Activated CD4-positive, alpha-beta T cell treated with anti-CD3 and anti-CD28 coated beads, Interleukin-2, amount 50 U/mL, for 4 hours (primary cell): ENCODE data around the gene ARHGAP6.
"Not testable (repeated sequence)": the region's sequence is repeated elsewhere in the genome, so short reads cannot be mapped to it uniquely, and the experiment has no call there.

Source experiments
- DNase-seq, 2 experiments: peaks; one replicate each; pipeline ENCODE4 v3.0.0-alpha.2; 2020

The ARHGAP6 gene

GRCh38 chrX:11129534-11130105, 536.1 kb downstream of the ARHGAP6 start:
- DNase-seq, result no peak

DNA sequence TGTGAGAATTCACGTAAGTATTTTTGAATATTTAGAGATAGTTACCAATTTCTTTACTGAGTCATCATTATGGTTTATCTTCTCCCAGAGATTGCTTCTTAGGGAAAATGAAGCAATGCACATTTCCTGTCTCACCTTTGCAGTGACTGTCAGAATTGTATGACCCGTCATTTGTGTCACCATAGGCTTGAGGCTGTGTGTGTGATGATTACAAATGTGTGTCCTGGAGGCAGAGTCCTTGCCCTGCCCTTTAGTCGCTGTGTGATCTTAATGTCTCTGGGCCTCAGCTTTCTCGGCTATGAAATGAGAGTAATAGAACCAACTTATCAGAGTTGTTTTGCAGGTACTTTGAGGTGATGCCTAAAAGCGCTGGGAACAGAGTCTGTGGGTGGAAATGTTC, 540.7 kb downstream of the ARHGAP6 start:
- no peak for DNase-seq

- DNase-seq, result no peak
Observed at GRCh38 chrX:11124112-11124511, 541.6 kb downstream of the ARHGAP6 start.

GRCh38 chrX:11123087-11123486, 542.6 kb downstream of the ARHGAP6 start:
- not testable (repeated sequence) for DNase-seq

GRCh38 chrX:11119313-11119943, 546.3 kb downstream of the ARHGAP6 start:
- DNase-seq, result no peak

DNA sequence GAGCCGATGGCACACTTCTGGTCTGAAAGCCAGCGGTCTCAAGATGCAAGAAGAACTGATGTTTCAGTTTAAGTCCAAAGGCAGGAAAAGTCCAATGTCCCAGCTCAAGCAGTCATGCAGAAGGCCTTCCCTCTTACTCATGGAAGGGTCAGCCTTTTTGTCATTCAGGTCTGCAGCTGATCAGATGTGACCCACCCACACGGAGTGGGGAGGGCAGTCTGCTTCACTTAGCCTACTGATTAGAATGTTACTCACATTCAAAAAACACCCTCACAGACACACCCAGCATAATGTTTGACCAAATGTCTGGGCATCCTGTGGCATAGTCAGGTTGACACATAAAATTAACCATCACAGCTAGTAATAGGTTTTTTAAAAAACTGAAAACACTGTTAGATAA, 548.0 kb downstream of the ARHGAP6 start:
- no peak for DNase-seq

GRCh38 chrX:11113731-11114130, 552.0 kb downstream of the ARHGAP6 start:
- DNase-seq, result no peak

DNA sequence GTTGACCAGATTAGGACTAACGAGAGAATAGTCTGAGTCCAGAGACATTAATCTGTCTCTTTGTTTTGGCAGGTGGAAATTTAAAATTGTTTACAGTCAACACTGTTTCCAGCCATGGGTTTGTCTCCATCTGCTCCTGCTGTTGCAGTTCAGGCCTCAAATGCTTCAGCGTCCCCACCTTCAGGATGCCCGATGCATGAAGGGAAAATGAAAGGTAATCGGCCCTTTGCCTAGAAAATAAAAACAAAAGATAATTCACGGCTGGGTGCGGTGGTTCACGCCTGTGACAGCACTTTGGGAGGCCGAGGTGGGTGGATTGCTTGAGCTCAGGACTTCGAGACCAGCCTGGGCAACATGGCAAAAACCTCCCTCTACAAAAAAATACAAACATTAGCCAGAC, 553.8 kb downstream of the ARHGAP6 start:
- no peak for DNase-seq

DNA sequence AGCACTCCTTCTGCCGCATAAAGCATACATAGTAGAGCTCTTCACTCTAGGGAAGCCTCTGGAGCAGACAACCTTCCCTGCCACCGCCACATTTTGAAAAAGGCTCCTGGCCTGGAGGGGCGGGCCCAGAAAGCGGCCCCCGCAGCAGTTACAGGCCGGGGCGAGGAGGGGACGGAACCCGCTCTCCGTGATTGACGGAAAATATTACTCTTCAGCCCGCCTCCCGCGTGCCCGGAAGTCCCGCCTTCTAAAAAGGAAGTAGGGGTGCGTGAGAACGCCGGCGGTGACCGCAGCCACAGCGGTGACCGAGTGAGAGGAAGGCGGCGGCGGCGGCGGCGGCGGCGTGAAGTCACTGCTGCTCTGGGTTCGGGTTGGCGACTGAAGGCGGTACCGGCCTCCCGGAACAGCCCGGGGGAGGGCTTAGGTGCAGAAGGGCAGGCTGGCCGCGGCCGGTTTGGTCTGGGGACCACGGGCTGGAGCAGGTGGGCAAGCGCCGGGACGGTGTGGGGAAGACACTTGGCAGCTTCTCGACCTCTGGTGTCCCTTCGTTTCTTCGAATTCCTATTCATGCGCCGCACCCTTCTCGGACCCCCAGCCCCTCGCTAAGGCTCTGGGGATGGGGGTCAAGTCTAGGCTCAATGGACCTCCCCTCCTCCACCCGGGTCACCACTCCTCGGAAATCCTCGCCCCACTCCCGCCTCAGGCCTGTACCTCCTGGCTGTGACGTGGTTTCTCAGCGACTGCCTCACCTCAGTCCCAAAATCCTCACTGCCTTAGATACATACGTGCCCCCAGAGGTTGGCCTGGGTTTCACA, 554.5 kb downstream of the ARHGAP6 start, which contains the start of gene HCCS:
Gene HCCS, plus strand, starts transcription at position 296 of the 815 bp plus-strand sequence. CDS start 729 bp downstream, outside the sequence.
- DNase-seq, result peak; percentile 73 to 79

GRCh38 chrX:11109968-11110367, 555.8 kb downstream of the ARHGAP6 start:
- DNase-seq, result no peak

DNA sequence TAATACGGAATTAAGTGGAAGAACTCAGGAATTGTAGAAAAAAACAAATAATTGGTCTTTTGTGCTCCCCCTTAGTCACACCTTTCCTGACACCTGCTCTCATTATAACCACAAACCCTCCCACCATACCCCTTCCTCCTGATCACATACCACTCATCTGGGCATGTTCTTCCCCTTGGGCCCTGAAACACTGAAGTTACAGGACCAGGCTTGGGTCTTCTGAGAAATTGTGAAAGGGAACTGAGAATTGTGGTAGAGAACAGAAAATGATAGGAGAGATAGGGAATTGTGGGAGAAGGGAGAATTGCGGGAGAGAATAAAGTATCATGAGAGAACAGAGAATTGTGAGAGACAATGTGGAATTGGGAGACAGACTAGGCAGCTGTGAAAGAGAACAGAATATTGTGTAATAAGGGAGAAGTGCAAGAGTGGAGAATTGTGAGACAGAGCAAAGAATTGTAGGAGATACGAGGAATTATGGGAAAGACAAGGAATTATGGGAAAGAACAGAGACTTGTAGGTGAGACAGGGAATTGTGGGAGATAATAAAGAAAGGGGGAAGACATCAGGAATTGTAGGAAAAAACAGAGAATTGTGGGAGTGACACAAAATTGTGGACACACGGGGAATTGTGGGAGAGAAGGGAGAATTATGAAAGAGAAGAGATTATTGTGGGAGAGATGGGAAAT, 557.3 kb downstream of the ARHGAP6 start:
- DNase-seq, result no peak

- no peak for DNase-seq
Observed at GRCh38 chrX:11105080-11105479, 560.6 kb downstream of the ARHGAP6 start.

DNA sequence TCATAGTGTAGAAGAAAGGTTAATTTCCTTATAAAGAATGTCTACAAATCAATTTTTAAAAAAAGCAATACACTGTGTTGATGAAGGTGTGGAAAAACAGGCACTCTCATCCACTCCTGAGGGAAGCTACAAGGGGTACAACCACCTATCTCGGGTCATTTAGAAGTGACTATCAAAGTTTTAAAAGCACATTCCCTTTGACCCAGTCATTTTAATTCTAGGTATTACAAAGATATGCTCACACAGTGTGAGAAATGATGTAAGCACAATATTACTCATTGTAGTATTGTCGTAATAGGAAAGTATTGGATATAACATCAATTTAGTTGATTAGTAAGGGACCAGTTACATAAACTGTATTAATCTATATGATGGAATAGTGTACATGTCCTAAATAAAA, 562.0 kb downstream of the ARHGAP6 start:
- DNase-seq, result no peak

DNA sequence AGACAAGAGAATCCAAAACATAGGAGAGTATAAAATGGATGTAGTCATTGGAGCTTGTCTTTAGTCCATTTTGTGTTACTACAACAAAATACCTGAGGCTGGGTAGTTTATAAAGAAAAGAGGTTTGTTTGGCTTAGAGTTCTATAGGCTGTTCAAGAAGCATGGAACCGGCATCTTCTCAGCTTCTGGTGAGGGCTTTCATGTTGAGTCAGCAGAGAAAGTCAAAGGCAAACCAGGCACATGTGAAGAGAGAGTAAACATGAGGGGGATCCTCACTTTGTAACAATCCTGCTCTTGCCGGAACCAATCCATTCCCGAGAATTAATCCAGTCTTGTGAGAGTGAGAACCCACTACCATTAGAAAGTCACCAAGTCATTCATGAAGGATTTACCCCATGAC, 562.7 kb downstream of the ARHGAP6 start:
- DNase-seq, result no peak

GRCh38 chrX:11100281-11101035, 565.3 kb downstream of the ARHGAP6 start:
- DNase-seq, result no peak

DNA sequence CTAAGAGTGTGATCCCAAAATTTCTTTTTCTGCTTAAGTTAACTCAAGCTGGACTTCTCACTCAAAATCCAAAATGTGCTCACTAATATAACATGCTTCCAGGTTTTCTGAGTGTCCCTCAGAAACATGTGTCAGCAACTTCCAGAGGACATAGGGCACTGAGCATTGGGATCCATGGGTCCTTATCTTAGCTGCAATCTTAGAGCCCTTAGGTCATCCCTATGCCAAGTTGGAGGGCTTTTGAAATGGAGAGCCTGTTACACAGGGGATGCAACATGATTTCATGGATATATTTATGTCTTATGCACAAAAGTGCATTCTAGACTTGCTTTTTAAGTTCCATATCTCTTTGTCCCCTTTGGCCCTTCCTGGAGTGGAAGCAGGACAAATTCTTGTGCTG, 566.3 kb downstream of the ARHGAP6 start:
- no peak for DNase-seq

GRCh38 chrX:11097933-11098332, 567.8 kb downstream of the ARHGAP6 start:
- no peak for DNase-seq

DNA sequence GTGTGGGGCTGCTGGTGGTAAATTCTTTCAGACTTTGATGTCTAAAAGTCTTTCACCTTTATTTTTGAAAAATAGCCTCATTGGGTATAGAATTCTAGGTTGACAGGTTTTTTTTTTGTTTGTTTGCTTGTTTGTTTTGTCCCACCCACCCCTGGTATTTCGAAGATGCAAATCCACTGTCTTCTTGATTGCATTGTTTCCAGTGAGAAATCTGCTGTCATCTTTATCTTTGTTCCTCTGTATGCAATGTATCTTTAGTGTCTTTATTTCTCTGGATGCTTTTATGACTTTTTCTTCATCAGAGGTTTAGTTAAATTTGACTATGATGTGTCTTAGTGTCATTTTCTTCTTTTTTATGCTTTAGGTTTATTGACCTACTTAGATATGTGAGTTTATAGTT, 575.9 kb downstream of the ARHGAP6 start:
- DNase-seq, result no peak
